ENCODE measurements around the gene IL3.
"Not testable (repeated sequence)": the region's sequence is repeated elsewhere in the genome, so short reads cannot be mapped to it uniquely, and the experiment has no call there.

Gene IL3

DNA sequence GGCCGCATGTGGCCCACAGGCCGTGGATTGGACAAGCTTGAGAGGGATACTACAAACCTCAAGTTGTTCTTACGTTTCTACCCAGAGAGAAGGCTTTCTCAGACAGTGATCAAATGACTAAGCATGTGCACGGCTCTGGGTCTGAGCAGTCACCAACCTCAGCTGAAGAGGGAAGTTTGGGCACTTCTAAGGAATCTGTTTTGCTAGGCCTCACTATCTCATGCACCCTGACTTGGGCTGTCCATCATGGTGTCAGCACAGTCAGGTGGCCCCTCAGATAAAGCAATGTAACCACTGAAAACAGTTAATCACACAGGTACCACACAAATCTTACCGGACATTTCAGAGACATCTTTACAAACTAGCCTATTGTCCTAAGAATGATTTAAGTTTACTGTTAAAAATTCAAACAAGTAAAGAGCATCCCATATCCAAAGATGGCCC, 37.7 kb downstream of the IL3 start:
- DNase-seq: no peak
- H3K27me3 Mint-ChIP-seq: peaks cover 4% of the 10 kb centered on the region
- H3K9me3 Mint-ChIP-seq: no peaks in the 10 kb centered on the region
- H3K4me1 Mint-ChIP-seq (ENCODE audit: low read depth): peaks cover 90% of the 10 kb centered on the region
- H3K4me3 Mint-ChIP-seq: peak overlapping the region; percentile 55
- H3K36me3 Mint-ChIP-seq (ENCODE audit: low read depth): no peaks in the 10 kb centered on the region
- H3K27ac Mint-ChIP-seq: peak overlapping the region; percentile 93

GRCh38 chr5:132098621-132099020, 38.2 kb downstream of the IL3 start:
- Mint-ChIP-seq H3K9me3 (no peaks in the 10 kb centered on the region), H3K4me1 (ENCODE audit: low read depth) (peaks cover 94% of the 10 kb centered on the region), H3K27me3 (peaks cover 4% of the 10 kb centered on the region), H3K4me3 (peak overlapping the region; percentile 55), H3K36me3 (ENCODE audit: low read depth) (no peaks in the 10 kb centered on the region), H3K27ac (peak overlapping the region; percentile 93)
- no peak for DNase-seq

GRCh38 chr5:132099076-132099748, 38.8 kb downstream of the IL3 start:
- Mint-ChIP-seq H3K4me1 (ENCODE audit: low read depth) (peaks cover 96% of the 10 kb centered on the region), H3K36me3 (ENCODE audit: low read depth) (no peaks in the 10 kb centered on the region), H3K4me3 (peak overlapping the region; percentile 55), H3K9me3 (no peaks in the 10 kb centered on the region), H3K27ac (peak overlapping the region; percentile 93), H3K27me3 (no peaks in the 10 kb centered on the region)
- DNase-seq: peak; percentile 74

GRCh38 chr5:132099905-132100304, 39.5 kb downstream of the IL3 start:
- H3K27ac Mint-ChIP-seq: peak overlapping the region; percentile 93
- H3K36me3 Mint-ChIP-seq (ENCODE audit: low read depth): no peaks in the 10 kb centered on the region
- H3K9me3 Mint-ChIP-seq: no peaks in the 10 kb centered on the region
- no peaks in the 10 kb centered on the region for H3K27me3 Mint-ChIP-seq
- no peak for DNase-seq
- H3K4me1 Mint-ChIP-seq (ENCODE audit: low read depth): peaks cover 97% of the 10 kb centered on the region
- H3K4me3 Mint-ChIP-seq: peak overlapping the region; percentile 53

- peak overlapping the region; percentile 93 for H3K27ac Mint-ChIP-seq
Measured at GRCh38 chr5:132100672-132101261, 40.3 kb downstream of the IL3 start.

DNA sequence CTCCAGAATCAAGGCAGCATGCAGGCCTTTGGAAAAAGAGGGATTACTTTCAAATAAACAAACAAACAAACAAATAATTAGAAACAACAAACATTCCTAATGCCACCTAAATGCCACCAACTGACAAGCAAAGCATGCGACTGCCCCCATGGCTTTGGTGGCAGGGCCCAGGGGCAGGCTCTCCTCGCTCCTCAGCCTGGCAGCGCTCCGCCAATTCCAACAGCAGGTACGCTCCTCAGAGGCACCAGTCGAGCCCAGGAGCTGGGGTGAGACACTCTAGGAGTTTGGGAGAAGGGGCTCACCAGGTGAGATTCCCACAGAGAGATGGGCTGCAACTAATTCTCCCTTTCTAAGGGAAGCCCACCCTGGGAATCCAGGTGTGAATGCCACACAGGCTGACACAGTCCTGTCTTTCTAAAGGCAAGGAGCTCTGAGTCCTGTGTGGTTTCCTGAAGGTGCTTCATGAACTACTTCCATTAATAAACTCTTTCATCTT, 41.0 kb downstream of the IL3 start:
- Mint-ChIP-seq H3K9me3 (no peaks in the 10 kb centered on the region), H3K4me1 (ENCODE audit: low read depth) (peaks cover 96% of the 10 kb centered on the region), H3K4me3 (peak overlapping the region; percentile 23), H3K27ac (peak overlapping the region; percentile 93), H3K36me3 (ENCODE audit: low read depth) (no peaks in the 10 kb centered on the region), H3K27me3 (no peaks in the 10 kb centered on the region)
- no peak for DNase-seq

More at GRCh38 chr5:132100672-132101261, 40.3 kb downstream of the IL3 start:
- Mint-ChIP-seq H3K4me1 (ENCODE audit: low read depth) (peaks cover 97% of the 10 kb centered on the region), H3K4me3 (peak overlapping the region; percentile 23), H3K9me3 (no peaks in the 10 kb centered on the region), H3K27me3 (no peaks in the 10 kb centered on the region), H3K36me3 (ENCODE audit: low read depth) (no peaks in the 10 kb centered on the region)
- DNase-seq: no peak

GRCh38 chr5:132102101-132102701, 41.7 kb downstream of the IL3 start:
- Mint-ChIP-seq H3K4me3 (peak overlapping the region; percentile 47), H3K27me3 (no peaks in the 10 kb centered on the region), H3K36me3 (ENCODE audit: low read depth) (no peaks in the 10 kb centered on the region), H3K4me1 (ENCODE audit: low read depth) (peaks cover 88% of the 10 kb centered on the region), H3K27ac (peak overlapping the region; percentile 93), H3K9me3 (no peaks in the 10 kb centered on the region)
- peak; percentile 71 for DNase-seq

DNA sequence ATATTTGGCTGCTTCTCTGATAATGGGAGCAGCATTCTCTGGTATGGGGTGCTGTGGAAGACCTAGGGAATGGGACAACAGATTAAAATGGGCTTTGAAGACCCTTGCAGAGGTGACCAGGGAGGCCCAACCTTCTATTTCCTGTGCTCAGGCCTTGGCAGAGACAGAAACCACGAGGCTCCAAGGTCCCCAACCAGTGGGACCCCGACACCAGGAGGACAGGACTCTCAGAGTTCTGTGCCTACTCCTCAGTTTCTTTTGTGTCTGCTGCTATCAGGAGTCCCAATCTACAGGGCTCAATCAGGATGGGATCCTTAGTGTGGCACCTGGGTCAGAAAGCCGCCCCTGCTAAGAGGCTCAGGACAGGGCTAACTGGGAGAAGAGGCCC, 42.5 kb downstream of the IL3 start:
- H3K4me3 Mint-ChIP-seq: peak overlapping the region; percentile 41
- no peaks in the 10 kb centered on the region for H3K9me3 Mint-ChIP-seq
- no peaks in the 10 kb centered on the region for H3K36me3 Mint-ChIP-seq (ENCODE audit: low read depth)
- no peaks in the 10 kb centered on the region for H3K27me3 Mint-ChIP-seq
- peaks cover 85% of the 10 kb centered on the region for H3K4me1 Mint-ChIP-seq (ENCODE audit: low read depth)
- peak overlapping the region; percentile 93 for H3K27ac Mint-ChIP-seq
- no peak for DNase-seq

DNA sequence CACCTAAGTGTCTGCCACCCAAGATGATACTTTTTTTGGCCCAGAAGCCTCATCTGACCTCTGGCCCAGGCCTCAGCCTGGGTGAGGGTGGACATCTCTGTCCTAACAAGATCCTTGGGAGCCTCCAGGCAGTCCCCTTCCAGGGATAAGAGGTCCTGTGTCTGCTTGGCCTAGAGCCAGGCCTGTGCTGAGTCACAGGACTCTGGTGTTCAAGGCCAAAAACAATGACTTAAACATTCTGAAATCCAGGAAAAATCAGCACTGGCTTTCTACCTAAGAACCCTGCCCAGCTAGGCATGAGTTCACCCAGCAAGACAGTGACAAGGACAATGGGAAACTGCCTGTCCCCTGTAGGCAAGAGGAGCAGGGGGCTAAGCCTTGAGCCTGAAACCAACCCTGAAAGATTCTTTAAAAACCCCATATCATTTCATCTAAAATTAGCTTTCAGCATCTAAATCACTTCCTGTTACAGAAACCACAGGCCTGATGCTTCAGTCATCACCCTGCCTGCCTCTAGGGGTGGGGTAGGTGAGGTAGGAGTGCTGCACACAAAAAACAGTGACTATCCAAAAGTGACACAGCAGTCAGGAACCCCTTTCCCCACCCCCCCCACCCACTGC, 43.0 kb downstream of the IL3 start:
- peak overlapping the region; percentile 93 for H3K27ac Mint-ChIP-seq
- peaks cover 83% of the 10 kb centered on the region for H3K4me1 Mint-ChIP-seq (ENCODE audit: low read depth)
- H3K27me3 Mint-ChIP-seq: no peaks in the 10 kb centered on the region
- peak; percentile 78 for DNase-seq
- H3K36me3 Mint-ChIP-seq (ENCODE audit: low read depth): no peaks in the 10 kb centered on the region
- H3K9me3 Mint-ChIP-seq: no peaks in the 10 kb centered on the region
- peak overlapping the region; percentile 41 for H3K4me3 Mint-ChIP-seq

- H3K4me1 Mint-ChIP-seq (ENCODE audit: low read depth): peaks cover 83% of the 10 kb centered on the region
- DNase-seq: no peak
- peak overlapping the region; percentile 93 for H3K27ac Mint-ChIP-seq
- H3K36me3 Mint-ChIP-seq (ENCODE audit: low read depth): no peaks in the 10 kb centered on the region
- no peaks in the 10 kb centered on the region for H3K9me3 Mint-ChIP-seq
- peak overlapping the region; percentile 41 for H3K4me3 Mint-ChIP-seq
- H3K27me3 Mint-ChIP-seq: no peaks in the 10 kb centered on the region
Measured at GRCh38 chr5:132103969-132104391, 43.5 kb downstream of the IL3 start.

DNA sequence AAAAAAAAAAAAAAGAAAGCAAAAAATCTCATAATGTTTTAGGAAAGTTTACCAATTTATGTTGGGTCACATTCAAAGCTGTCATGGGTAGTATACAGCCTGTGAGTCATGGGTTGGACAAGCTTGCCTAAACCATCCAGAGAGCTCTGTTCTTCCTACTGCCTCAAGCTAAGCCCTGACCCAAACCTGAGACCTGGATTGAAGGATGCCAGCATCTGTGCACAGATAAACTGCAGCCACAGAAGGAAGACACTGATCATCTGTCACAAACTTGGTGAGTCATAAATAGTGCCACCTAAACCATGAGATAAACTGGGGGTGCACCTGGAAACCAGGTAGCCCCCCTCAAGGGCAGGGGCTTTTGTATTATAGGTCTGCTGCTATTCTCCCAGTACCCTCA, 44.1 kb downstream of the IL3 start:
- no peaks in the 10 kb centered on the region for H3K9me3 Mint-ChIP-seq
- no peak for DNase-seq
- peak overlapping the region; percentile 82 for H3K27ac Mint-ChIP-seq
- H3K36me3 Mint-ChIP-seq (ENCODE audit: low read depth): no peaks in the 10 kb centered on the region
- H3K4me3 Mint-ChIP-seq: peak overlapping the region; percentile 6
- no peaks in the 10 kb centered on the region for H3K27me3 Mint-ChIP-seq
- peaks cover 83% of the 10 kb centered on the region for H3K4me1 Mint-ChIP-seq (ENCODE audit: low read depth)

GRCh38 chr5:132105688-132106087, 45.2 kb downstream of the IL3 start:
- Mint-ChIP-seq H3K36me3 (ENCODE audit: low read depth) (no peaks in the 10 kb centered on the region), H3K27me3 (no peaks in the 10 kb centered on the region), H3K9me3 (no peaks in the 10 kb centered on the region), H3K27ac (peak overlapping the region; percentile 82), H3K4me3 (no peak overlapping the region), H3K4me1 (ENCODE audit: low read depth) (peaks cover 81% of the 10 kb centered on the region)
- DNase-seq: no peak

GRCh38 chr5:132108495-132108894, 48.0 kb downstream of the IL3 start:
- not testable (repeated sequence) for H3K27me3 Mint-ChIP-seq; H3K4me3 Mint-ChIP-seq; H3K9me3 Mint-ChIP-seq; DNase-seq; H3K36me3 Mint-ChIP-seq (ENCODE audit: low read depth)
- Mint-ChIP-seq H3K27ac (peak overlapping the region; percentile 61), H3K4me1 (ENCODE audit: low read depth) (peaks cover 80% of the 10 kb centered on the region)

DNA sequence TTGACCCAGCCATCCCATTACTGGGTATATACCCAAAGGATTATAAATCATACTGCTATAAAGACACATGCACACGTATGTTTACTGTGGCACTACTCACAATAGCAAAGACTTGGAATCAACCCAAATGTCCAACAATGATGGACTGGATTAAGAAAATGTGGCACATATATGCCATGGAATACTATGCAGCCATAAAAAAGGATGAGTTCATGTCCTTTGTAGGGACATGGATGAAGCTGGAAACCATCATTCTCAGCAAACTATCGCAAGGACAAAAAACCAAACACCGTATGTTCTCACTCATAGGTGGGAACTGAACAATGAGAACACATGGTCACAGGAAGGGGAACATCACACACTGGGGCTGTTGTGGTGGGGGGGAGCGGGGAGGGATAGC, 48.5 kb downstream of the IL3 start:
- not testable (repeated sequence) for H3K36me3 Mint-ChIP-seq (ENCODE audit: low read depth); H3K4me3 Mint-ChIP-seq; H3K9me3 Mint-ChIP-seq; H3K27me3 Mint-ChIP-seq; DNase-seq; H3K27ac Mint-ChIP-seq
- peaks cover 80% of the 10 kb centered on the region for H3K4me1 Mint-ChIP-seq (ENCODE audit: low read depth)

Data from activated T-cell treated with anti-CD3 and anti-CD28 coated beads, Interleukin-2, amount 50 U/mL, for 24 hours (primary cell).